ENCODE data around the gene NRDC. TPM values are rescaled to one million over a fixed set of nuclear protein-coding genes. Genes with fewer than 3 reads are reported as not detected.

NRDC gene
- total and polyA plus RNA-seq, 2 experiments from 2014 or later, result 129 to 217 TPM

- H3K9me3 Mint-ChIP-seq, result no peaks in the 10 kb centered on the region
- Histone ChIP-seq H3K79me2 (replicated peaks; ENCODE audit: insufficient read depth) (no peaks in the 10 kb centered on the region), H3K4me1 (ENCODE audit: insufficient read depth) (no peaks in the 10 kb centered on the region), H3K4me2 (no peak overlapping the region), H3F3A (replicated peaks; ENCODE audit: low read depth) (no peaks in the 10 kb centered on the region), H3K27me3 (ENCODE audit: insufficient read depth) (no peaks in the 10 kb centered on the region), H3K9me2 (ENCODE audit: insufficient read depth) (no peaks in the 10 kb centered on the region), H4K20me1 (replicated peaks; ENCODE audit: insufficient read depth) (no peaks in the 10 kb centered on the region), H3K4me3 (no peak overlapping the region), H3K27ac (ENCODE audit: low read depth) (no peak overlapping the region), H2AFZ (no peak overlapping the region), H3K36me3 (ENCODE audit: insufficient read depth) (peaks cover 24% of the 10 kb centered on the region; the same call in 1 of the 2 replicates)
- TF ChIP-seq REST (IDR thresholded peaks at IDR 0.05; ENCODE audit: unreplicated experiment) (no peak), CREB1 (CRISPR knock-in tag; IDR thresholded peaks at IDR 0.05; ENCODE audit: low read depth) (no peak), ZNF114 (CRISPR knock-in tag; IDR thresholded peaks at IDR 0.05) (no peak), ZNF331 (CRISPR knock-in tag; IDR thresholded peaks at IDR 0.05; ENCODE audit: low read depth) (no peak), EZH2phosphoT487 (IDR thresholded peaks at IDR 0.05; ENCODE audit: unreplicated experiment) (no peak), STAT1 (IDR thresholded peaks at IDR 0.05; ENCODE audit: unreplicated experiment) (no peak), EZH2 (IDR thresholded peaks at IDR 0.05; ENCODE audit: low read depth, unreplicated experiment) (no peak), ZNF462 (CRISPR knock-in tag; IDR thresholded peaks at IDR 0.05) (no peak), NANOG (IDR thresholded peaks at IDR 0.05; ENCODE audit: borderline replicate concordance) (no peak), CTCF (conservative IDR thresholded peaks at IDR 0.05; ENCODE audit: low read depth in 2 of 2) (no peak), ETS1 (IDR thresholded peaks at IDR 0.05) (no peak), JUNB (IDR thresholded peaks at IDR 0.05; ENCODE audit: unreplicated experiment) (no peak), POLR2AphosphoS5 (IDR thresholded peaks at IDR 0.05; ENCODE audit: low read depth) (no peak)
- ATAC-seq (no peak), DNase-seq (ENCODE audit: low spot score) (no peak)
- no peaks in the 10 kb centered on the region for H3K27me3 Mint-ChIP-seq (ENCODE audit: insufficient read depth, low read depth, poor library complexity)
- no peak overlapping the region for H3K4me3 Mint-ChIP-seq
- H3K27ac Mint-ChIP-seq, result no peak overlapping the region
- H3K4me1 Mint-ChIP-seq, result no peaks in the 10 kb centered on the region
- peaks cover 41% of the 10 kb centered on the region for H3K36me3 Mint-ChIP-seq (ENCODE audit: low read depth)
Measured at GRCh38 chr1:51833700-51834099, 44.8 kb downstream of the NRDC start.

All from GM23338 (cell line).